ENCODE results near the gene SLC22A14. TPM values are rescaled to one million over a fixed set of nuclear protein-coding genes. Genes with fewer than 3 reads are reported as not detected.

Gene SLC22A14
- total and polyA plus RNA-seq, 9 of the 15 experiments (the other 6 are each of a cell fraction or from before 2014, with no cell fraction given), result 0.03 to 0.07 TPM; not detected in 7

- no peak for TF ChIP-seq ZNF282 (CRISPR knock-in tag; IDR thresholded peaks at IDR 0.05)
- TF ChIP-seq MYC (IDR thresholded peaks at IDR 0.05; ENCODE audit: low read depth, low read length), result no peak
- 0 out of 2 replicates have a peak, but pooled peaks have one; percentile 24 for TF ChIP-seq MYC (CRISPR knock-in tag; IDR thresholded peaks at IDR 0.05; ENCODE audit: borderline replicate concordance, low read depth)
- TF ChIP-seq PHB2 (IDR thresholded peaks at IDR 0.05; ENCODE audit: low read depth), result no peak
- 0 out of 2 replicates have a peak, but pooled peaks have one; percentile 73 for TF ChIP-seq ZBTB17 (CRISPR knock-in tag; IDR thresholded peaks at IDR 0.05)
- TF ChIP-seq, protein P1, sequence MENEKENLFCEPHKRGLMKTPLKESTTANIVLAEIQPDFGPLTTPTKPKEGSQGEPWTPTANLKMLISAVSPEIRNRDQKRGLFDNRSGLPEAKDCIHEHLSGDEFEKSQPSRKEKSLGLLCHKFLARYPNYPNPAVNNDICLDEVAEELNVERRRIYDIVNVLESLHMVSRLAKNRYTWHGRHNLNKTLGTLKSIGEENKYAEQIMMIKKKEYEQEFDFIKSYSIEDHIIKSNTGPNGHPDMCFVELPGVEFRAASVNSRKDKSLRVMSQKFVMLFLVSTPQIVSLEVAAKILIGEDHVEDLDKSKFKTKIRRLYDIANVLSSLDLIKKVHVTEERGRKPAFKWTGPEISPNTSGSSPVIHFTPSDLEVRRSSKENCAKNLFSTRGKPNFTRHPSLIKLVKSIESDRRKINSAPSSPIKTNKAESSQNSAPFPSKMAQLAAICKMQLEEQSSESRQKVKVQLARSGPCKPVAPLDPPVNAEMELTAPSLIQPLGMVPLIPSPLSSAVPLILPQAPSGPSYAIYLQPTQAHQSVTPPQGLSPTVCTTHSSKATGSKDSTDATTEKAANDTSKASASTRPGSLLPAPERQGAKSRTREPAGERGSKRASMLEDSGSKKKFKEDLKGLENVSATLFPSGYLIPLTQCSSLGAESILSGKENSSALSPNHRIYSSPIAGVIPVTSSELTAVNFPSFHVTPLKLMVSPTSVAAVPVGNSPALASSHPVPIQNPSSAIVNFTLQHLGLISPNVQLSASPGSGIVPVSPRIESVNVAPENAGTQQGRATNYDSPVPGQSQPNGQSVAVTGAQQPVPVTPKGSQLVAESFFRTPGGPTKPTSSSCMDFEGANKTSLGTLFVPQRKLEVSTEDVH (IDR thresholded peaks at IDR 0.05; ENCODE audit: low read depth, partially characterized antibody), result no peak
- no peak for TF ChIP-seq XRCC5 (IDR thresholded peaks at IDR 0.05; ENCODE audit: low read depth, low read length)
- TF ChIP-seq MCM5 (IDR thresholded peaks at IDR 0.05; ENCODE audit: low read depth), result no peak
- peak; percentile 24 for TF ChIP-seq ASH1L (IDR thresholded peaks at IDR 0.05; ENCODE audit: borderline replicate concordance, low read depth, partially characterized antibody)
- TF ChIP-seq AFF1 (IDR thresholded peaks at IDR 0.05; ENCODE audit: low read depth in 1 of 2, partially characterized antibody in 2 of 2), result peak in 1 of 2 experiments; percentile 35
- no peak for TF ChIP-seq ZNF124 (CRISPR knock-in tag; IDR thresholded peaks at IDR 0.05)
- no peak for TF ChIP-seq NONO (IDR thresholded peaks at IDR 0.05; ENCODE audit: low read depth in 2 of 2, low read length in 1 of 2)
- TF ChIP-seq, protein P2, sequence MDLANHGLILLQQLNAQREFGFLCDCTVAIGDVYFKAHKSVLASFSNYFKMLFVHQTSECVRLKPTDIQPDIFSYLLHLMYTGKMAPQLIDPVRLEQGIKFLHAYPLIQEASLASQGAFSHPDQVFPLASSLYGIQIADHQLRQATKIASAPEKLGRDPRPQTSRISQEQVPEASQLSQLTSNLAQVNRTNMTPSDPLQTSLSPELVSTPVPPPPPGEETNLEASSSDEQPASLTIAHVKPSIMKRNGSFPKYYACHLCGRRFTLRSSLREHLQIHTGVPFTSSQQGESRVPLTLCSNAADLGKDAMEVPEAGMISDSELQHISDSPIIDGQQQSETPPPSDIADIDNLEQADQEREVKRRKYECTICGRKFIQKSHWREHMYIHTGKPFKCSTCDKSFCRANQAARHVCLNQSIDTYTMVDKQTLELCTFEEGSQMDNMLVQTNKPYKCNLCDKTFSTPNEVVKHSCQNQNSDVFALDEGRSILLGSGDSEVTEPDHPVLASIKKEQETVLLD (IDR thresholded peaks at IDR 0.05), result no peak
- no peak for TF ChIP-seq FOXM1 (IDR thresholded peaks at IDR 0.05; ENCODE audit: low read depth)
- TF ChIP-seq FOXM1 (CRISPR knock-in tag; IDR thresholded peaks at IDR 0.05; ENCODE audit: low read depth), result no peak
- TF ChIP-seq FOXA3 (CRISPR knock-in tag; conservative IDR thresholded peaks at IDR 0.05 in 1 of 2, IDR thresholded peaks at IDR 0.05 in 1 of 2), result no peak
- no peak for TF ChIP-seq HDAC3 (IDR thresholded peaks at IDR 0.05; ENCODE audit: borderline replicate concordance, partially characterized antibody)
- TF ChIP-seq PYGO2 (tag; IDR thresholded peaks at IDR 0.05), result no peak
Observed at GRCh38 chr3:38345879-38346586, 63.9 kb downstream of the SLC22A14 start (continued).

All from K562 (cell line).